HepG2 (cell line): ENCODE results near the gene BAHCC1. TPM values are rescaled to one million over a fixed set of nuclear protein-coding genes. Genes with fewer than 3 reads are reported as not detected.

ENCODE experiments used
- BCL6 ChIP-seq: IDR thresholded peaks from 2 replicates; pipeline ENCODE4 v1.6.1; 2016; ENCODE audit warnings: missing genetic modification reagents, missing compliant biosample characterization
- EEA1 ChIP-seq: sonication (generic); formaldehyde crosslinking; IDR thresholded peaks from 2 replicates; pipeline ENCODE4 v1.5.1; 2020; ENCODE audit warnings: mild to moderate bottlenecking, missing genetic modification reagents, borderline replicate concordance
- GABPA ChIP-seq, 2 experiments: IDR thresholded peaks; 2 replicates each; pipeline ENCODE4 v1.6.1; 2011 to 2016; ENCODE audit warnings: low read depth in 2 of 2, low read length in 1 of 2, missing biosample characterization in 1 of 2, missing genetic modification characterization in 1 of 2
- HDAC2 ChIP-seq: sonication (generic); formaldehyde crosslinking; IDR thresholded peaks from 2 replicates; pipeline ENCODE4 v1.4.0; 2020; ENCODE audit warnings: missing genetic modification reagents
- HMGA1 ChIP-seq: sonication (generic); formaldehyde crosslinking; conservative IDR thresholded peaks from 2 replicates; pipeline ENCODE4 v1.4.0; 2020; ENCODE audit warnings: missing genetic modification reagents
- KLF15 ChIP-seq: sonication (generic); formaldehyde crosslinking; IDR thresholded peaks from 2 replicates; pipeline ENCODE4 v1.8.1; 2023; ENCODE audit warnings: borderline replicate concordance, mild to moderate bottlenecking, inconsistent platforms, missing genetic modification reagents, mixed read lengths
- MZF1 ChIP-seq: sonication (generic); formaldehyde crosslinking; IDR thresholded peaks from 2 replicates; pipeline ENCODE4 v1.8.1; 2023; ENCODE audit warnings: mild to moderate bottlenecking, missing genetic modification reagents, borderline replicate concordance
- NFATC3 ChIP-seq: sonication (generic); formaldehyde crosslinking; IDR thresholded peaks from 2 replicates; pipeline ENCODE4 v1.5.1; 2020; ENCODE audit warnings: mild to moderate bottlenecking, missing genetic modification reagents
- NFE2L2 ChIP-seq: fragments of 150-350 bp; IDR thresholded peaks from 2 replicates; pipeline ENCODE4 v1.6.1; 2014; ENCODE audit warnings: low read length
- RBM22 ChIP-seq: fragments of 200-400 bp; formaldehyde crosslinking; optimal IDR thresholded peaks from 2 replicates; pipeline ENCODE3; 2017; ENCODE audit warnings: mild to moderate bottlenecking, low read length, moderate library complexity
- REXO4 ChIP-seq: sonication (generic); formaldehyde crosslinking; IDR thresholded peaks from 2 replicates; pipeline ENCODE4 v1.8.0; 2022; ENCODE audit warnings: missing genetic modification reagents, mild to moderate bottlenecking, borderline replicate concordance
- SMYD3 ChIP-seq: sonication (generic); formaldehyde crosslinking; IDR thresholded peaks from 2 replicates; pipeline ENCODE4 v1.8.1; 2023; ENCODE audit warnings: mild to moderate bottlenecking, missing genetic modification reagents
- SOX13 ChIP-seq, 3 experiments: fragments of 450-650 bp in 1 of 3; sonication (generic) in 1 of 3; formaldehyde crosslinking in 1 of 3; IDR thresholded peaks in 2 of 3; conservative IDR thresholded peaks in 1 of 3; 2 replicates each; pipeline versions ENCODE4 v1.5.0 to v1.6.1; 2016 to 2020; ENCODE audit warnings: antibody characterized with exemption in 1 of 3, mild to moderate bottlenecking in 1 of 3, missing compliant biosample characterization in 1 of 3, missing genetic modification reagents in 1 of 3, moderate library complexity in 1 of 3
- SP140L ChIP-seq: sonication (generic); formaldehyde crosslinking; IDR thresholded peaks from 2 replicates; pipeline ENCODE4 v1.4.0; 2020; ENCODE audit warnings: missing genetic modification reagents, borderline replicate concordance
- SRSF4 ChIP-seq: fragments of 200-400 bp; formaldehyde crosslinking; IDR thresholded peaks from one replicate; pipeline ENCODE4 v1.6.1; 2018; ENCODE audit warnings: mild to moderate bottlenecking, low read depth, low read length, moderate library complexity; ENCODE audit not compliant: poor library complexity, severe bottlenecking
- TAF15 ChIP-seq: fragments of 200-400 bp; formaldehyde crosslinking; IDR thresholded peaks from one replicate; pipeline ENCODE4 v1.6.1; 2018; ENCODE audit warnings: mild to moderate bottlenecking, low read depth, low read length; ENCODE audit not compliant: poor library complexity, severe bottlenecking
- U2AF1 ChIP-seq: fragments of 200-400 bp; formaldehyde crosslinking; optimal IDR thresholded peaks from 2 replicates; pipeline ENCODE3; 2017; ENCODE audit warnings: mild to moderate bottlenecking, low read depth, low read length
- ZBTB3 ChIP-seq: sonication (generic); formaldehyde crosslinking; IDR thresholded peaks from 2 replicates; pipeline ENCODE4 v1.4.0; 2020; ENCODE audit warnings: low read depth, mild to moderate bottlenecking, moderate library complexity, missing genetic modification reagents, borderline replicate concordance
- ZMYM2 ChIP-seq: sonication (generic); formaldehyde crosslinking; IDR thresholded peaks from 2 replicates; pipeline ENCODE4 v1.8.0; 2022; ENCODE audit warnings: mild to moderate bottlenecking, missing genetic modification reagents
- ZNF101 ChIP-seq: sonication (generic); formaldehyde crosslinking; IDR thresholded peaks from 2 replicates; pipeline ENCODE4 v1.4.0; 2020; ENCODE audit warnings: mild to moderate bottlenecking, low read depth, missing genetic modification reagents, borderline replicate concordance
- ZNF138 ChIP-seq: sonication (generic); formaldehyde crosslinking; IDR thresholded peaks from 2 replicates; pipeline ENCODE4 v1.5.0; 2020; ENCODE audit warnings: mild to moderate bottlenecking, low read depth, missing genetic modification reagents
- ZNF547 ChIP-seq: sonication (generic); formaldehyde crosslinking; IDR thresholded peaks from 2 replicates; pipeline ENCODE4 v1.5.1; 2020; ENCODE audit warnings: mild to moderate bottlenecking, missing genetic modification reagents
- ZNF563 ChIP-seq: sonication (generic); formaldehyde crosslinking; IDR thresholded peaks from 2 replicates; pipeline ENCODE4 v1.8.0; 2022; ENCODE audit warnings: mild to moderate bottlenecking, moderate library complexity, missing genetic modification reagents
- ZNF615 ChIP-seq: sonication (generic); formaldehyde crosslinking; IDR thresholded peaks from 2 replicates; pipeline ENCODE4 v1.5.0; 2020; ENCODE audit warnings: mild to moderate bottlenecking, missing genetic modification reagents, borderline replicate concordance
- ZNF724P ChIP-seq: sonication (generic); formaldehyde crosslinking; IDR thresholded peaks from 2 replicates; pipeline ENCODE4 v1.8.0; 2022; ENCODE audit warnings: missing genetic modification reagents, borderline replicate concordance
- ZNF83 ChIP-seq: sonication (generic); formaldehyde crosslinking; IDR thresholded peaks from 2 replicates; pipeline ENCODE4 v1.4.0; 2020; ENCODE audit warnings: missing genetic modification reagents, mild to moderate bottlenecking, borderline replicate concordance
- polyA plus RNA-seq, 8 experiments: library from polyadenylated mRNA; depleted of rRNA in 3 of 8; stranded (reverse) in 7 of 8; unstranded in 1 of 8; fragments of >200 nt; fragmentation: Illumina TruSeq in 4 of 8; extraction: Trizol in 4 of 8; gene quantifications; 2 replicates each; pipeline versions ENCODE4 v1.2.1 to v1.2.3, GENCODE V29; 2011 to 2016; ENCODE audit warnings: low read depth in 4 of 8, missing spikeins in 1 of 8, mixed read lengths in 1 of 8; ENCODE audit not compliant: insufficient read depth in 1 of 8
- total RNA-seq, 5 experiments: library from RNA; depleted of rRNA; stranded (reverse); fragments of >200 nt; fragmentation: Illumina TruSeq; extraction: Trizol; gene quantifications; 2 replicates each; pipeline ENCODE4 v1.2.3, GENCODE V29; 2016; ENCODE audit warnings: low read depth in 1 of 5
- TF ChIP-seq, protein P1 (sequence below): sonication (generic); formaldehyde crosslinking; IDR thresholded peaks from 2 replicates; pipeline ENCODE4 v1.5.0; 2020; ENCODE audit warnings: missing genetic modification reagents
- TF ChIP-seq, protein P2 (sequence below): sonication (generic); formaldehyde crosslinking; IDR thresholded peaks from 2 replicates; pipeline ENCODE4 v1.4.0; 2020; ENCODE audit warnings: missing genetic modification reagents, low read depth, mild to moderate bottlenecking, borderline replicate concordance

BAHCC1 gene
- total and polyA plus RNA-seq, 2 of the 13 experiments (the other 11 are each of a cell fraction or from before 2014, with no cell fraction given): 1.4 to 1.7 TPM

DNA sequence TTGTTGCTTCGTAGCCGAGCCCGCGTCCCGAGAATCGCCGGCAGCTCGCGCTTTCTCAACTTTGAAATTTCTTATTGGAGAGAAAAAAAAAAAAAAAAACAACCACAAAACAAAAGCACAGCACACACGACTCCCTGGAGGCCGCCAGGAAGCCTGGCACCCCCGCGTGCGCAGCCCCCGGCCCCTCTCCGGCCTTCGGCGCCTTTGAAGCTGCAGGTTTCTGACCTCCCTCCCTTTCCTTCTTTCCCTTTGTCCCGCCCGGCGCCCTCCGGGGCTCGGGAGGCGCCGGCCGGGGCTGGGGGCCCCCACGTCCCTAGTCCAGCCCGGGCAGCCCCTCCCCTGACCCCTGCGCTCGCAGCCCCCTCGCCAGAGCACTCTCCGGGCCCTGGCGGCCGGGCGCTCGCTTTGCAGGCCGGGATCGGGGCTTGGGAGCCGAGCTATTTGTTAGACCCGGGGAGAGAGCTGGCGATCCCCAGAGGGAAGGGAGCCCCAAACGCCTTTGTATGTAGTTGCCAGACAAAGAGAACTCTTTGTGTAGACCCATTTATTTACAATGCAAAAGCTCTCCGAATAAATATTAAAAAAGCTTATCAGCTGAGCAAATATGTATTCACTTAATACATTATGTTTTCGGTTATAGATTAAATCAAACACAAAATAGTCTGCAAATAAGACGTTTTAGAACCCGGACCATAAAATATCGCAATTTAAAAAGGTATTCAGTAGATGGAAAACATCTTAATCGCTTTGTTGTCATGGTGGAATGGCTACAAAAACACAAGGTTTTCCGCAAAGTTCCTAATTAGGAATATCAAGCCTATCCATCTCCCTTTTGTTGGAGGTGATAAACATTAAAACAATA, 2.3 kb downstream of the BAHCC1 start (continued):
- TF ChIP-seq ZNF138 (CRISPR knock-in tag) (no peak), RBM22 (no peak), ZNF83 (CRISPR knock-in tag) (no peak), ZNF101 (CRISPR knock-in tag) (no peak), HMGA1 (CRISPR knock-in tag) (no peak), SRSF4 (no peak), KLF15 (CRISPR knock-in tag) (no peak; the same call in 1 of the 2 replicates), ZNF615 (no peak), SMYD3 (CRISPR knock-in tag) (no peak), HDAC2 (CRISPR knock-in tag) (0 out of 2 replicates have a peak, but pooled peaks have one; percentile 32), EEA1 (no peak), MZF1 (CRISPR knock-in tag) (no peak), GABPA (IDR thresholded peaks at IDR 0.05; ENCODE audit: low read depth, low read length) (no peak), GABPA (CRISPR knock-in tag; IDR thresholded peaks at IDR 0.05; ENCODE audit: low read depth) (no peak), U2AF1 (peak; percentile 72), ZMYM2 (CRISPR knock-in tag) (no peak), TAF15 (peak; percentile 76), SOX13 (IDR thresholded peaks at IDR 0.05) (peak; percentile 91), SOX13 (CRISPR knock-in tag; conservative IDR thresholded peaks at IDR 0.05 in 1 of 2, IDR thresholded peaks at IDR 0.05 in 1 of 2) (peak in 1 of 2 experiments; percentile 95; a peak in 2 of 4 replicates), BCL6 (CRISPR knock-in tag) (peak; percentile 88), SP140L (CRISPR knock-in tag) (no peak), NFATC3 (CRISPR knock-in tag) (no peak), ZNF547 (CRISPR knock-in tag) (no peak; the same call in none of the 2 replicates), REXO4 (CRISPR knock-in tag) (no peak), ZNF724P (CRISPR knock-in tag) (no peak), NFE2L2 (no peak), ZBTB3 (CRISPR knock-in tag) (0 out of 2 replicates have a peak, but pooled peaks have one; percentile 29), ZNF563 (CRISPR knock-in tag) (no peak)
- TF ChIP-seq, protein P1, sequence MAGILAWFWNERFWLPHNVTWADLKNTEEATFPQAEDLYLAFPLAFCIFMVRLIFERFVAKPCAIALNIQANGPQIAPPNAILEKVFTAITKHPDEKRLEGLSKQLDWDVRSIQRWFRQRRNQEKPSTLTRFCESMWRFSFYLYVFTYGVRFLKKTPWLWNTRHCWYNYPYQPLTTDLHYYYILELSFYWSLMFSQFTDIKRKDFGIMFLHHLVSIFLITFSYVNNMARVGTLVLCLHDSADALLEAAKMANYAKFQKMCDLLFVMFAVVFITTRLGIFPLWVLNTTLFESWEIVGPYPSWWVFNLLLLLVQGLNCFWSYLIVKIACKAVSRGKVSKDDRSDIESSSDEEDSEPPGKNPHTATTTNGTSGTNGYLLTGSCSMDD: no peak
- TF ChIP-seq, protein P2, sequence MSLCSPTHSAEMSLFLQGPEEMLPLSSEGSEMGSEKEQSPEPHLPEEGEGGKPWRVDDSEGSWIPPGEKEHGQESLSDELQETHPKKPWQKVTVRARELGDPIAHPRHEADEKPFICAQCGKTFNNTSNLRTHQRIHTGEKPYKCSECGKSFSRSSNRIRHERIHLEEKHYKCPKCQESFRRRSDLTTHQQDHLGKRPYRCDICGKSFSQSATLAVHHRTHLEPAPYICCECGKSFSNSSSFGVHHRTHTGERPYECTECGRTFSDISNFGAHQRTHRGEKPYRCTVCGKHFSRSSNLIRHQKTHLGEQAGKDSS (CRISPR knock-in tag): no peak; the same call in 1 of the 2 replicates
